ENCODE measurements around the gene UHRF2.
"Not testable (repeated sequence)": the region's sequence is repeated elsewhere in the genome, so short reads cannot be mapped to it uniquely, and the experiment has no call there.

Gene UHRF2

DNA sequence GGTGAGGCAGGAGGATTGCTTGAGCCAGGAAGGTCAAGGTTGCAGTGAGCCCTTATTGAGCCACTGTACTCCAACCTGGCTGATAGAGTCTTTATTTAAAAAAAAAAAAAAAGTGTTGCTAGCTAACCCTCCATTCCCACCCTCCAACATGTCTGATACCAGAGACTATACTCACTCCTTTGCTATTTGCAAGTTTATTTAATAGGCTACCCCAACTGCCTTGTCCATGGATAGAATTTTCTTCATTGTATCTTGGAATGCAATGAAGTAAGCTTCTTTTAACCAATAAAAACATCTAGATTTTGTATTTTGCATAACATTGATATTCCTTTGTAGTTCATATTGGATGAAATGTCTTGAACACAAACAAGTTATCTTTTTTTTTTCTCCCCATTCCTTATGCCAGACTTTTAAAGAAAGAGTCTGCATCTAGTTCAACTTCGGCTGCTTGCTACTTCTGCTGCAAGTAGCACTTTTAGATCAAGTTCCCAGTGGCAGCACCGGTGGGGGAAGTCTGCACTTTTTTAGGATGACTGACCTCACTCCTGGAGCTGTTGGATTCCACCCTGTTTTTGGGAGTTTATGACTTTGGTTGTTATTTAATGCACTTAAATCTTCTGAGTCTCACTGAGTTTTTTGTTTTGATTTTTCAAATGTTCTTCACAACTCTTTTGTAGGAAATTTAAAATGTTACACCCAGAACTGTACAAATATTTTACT lies 112.5 kb downstream of the UHRF2 start:
- Histone ChIP-seq H2BK120ac (ENCODE audit: insufficient read depth, low read length, poor library complexity) (no peak overlapping the region), H4K8ac (ENCODE audit: low read depth, low read length) (no peak overlapping the region), H3K18ac (ENCODE audit: low read length) (no peak overlapping the region), H2AK5ac (ENCODE audit: low read length) (no peak overlapping the region), H3K14ac (ENCODE audit: low read length) (no peak overlapping the region), H3K4me1 (ENCODE audit: control insufficient read depth in 1 of 2, insufficient read depth in 2 of 2, low read length in 2 of 2) (no peaks in the 10 kb centered on the region), H4K12ac (ENCODE audit: low read depth, low read length) (no peak overlapping the region), H2BK12ac (ENCODE audit: low read length) (no peak overlapping the region), H2AFZ (ENCODE audit: insufficient read depth, low read length, poor library complexity) (no peak overlapping the region), H2BK5ac (ENCODE audit: low read depth, low read length, poor library complexity) (no peak overlapping the region), H3K4me3 (ENCODE audit: low read depth, low read length) (no peak overlapping the region), H3K36me3 (ENCODE audit: control insufficient read depth in 1 of 2, insufficient read depth in 2 of 2, low read length in 2 of 2) (no peaks in the 10 kb centered on the region), H3K27ac (ENCODE audit: low read depth, low read length) (no peak overlapping the region), H3K4me2 (ENCODE audit: low read length) (no peak overlapping the region), H3K79me2 (ENCODE audit: control insufficient read depth, insufficient read depth, low read length, poor library complexity) (no peaks in the 10 kb centered on the region), H3K79me1 (ENCODE audit: low read length) (no peaks in the 10 kb centered on the region), H3K9ac (ENCODE audit: low read length) (no peak overlapping the region), H4K91ac (ENCODE audit: low read depth, low read length) (no peak overlapping the region), H3K27me3 (ENCODE audit: insufficient read depth, low read length) (no peaks in the 10 kb centered on the region), H3K4ac (ENCODE audit: low read depth, low read length) (no peak overlapping the region), H3K9me3 (ENCODE audit: insufficient read depth, low read depth, low read length) (no peaks in the 10 kb centered on the region), H3K23ac (ENCODE audit: low read length) (no peak overlapping the region)
- WGBS (ENCODE audit: extremely low coverage, insufficient coverage, insufficient read length) = no CpG with 5 or more reads among the region's 2 CpGs
- DNase-seq = no peak

DNA sequence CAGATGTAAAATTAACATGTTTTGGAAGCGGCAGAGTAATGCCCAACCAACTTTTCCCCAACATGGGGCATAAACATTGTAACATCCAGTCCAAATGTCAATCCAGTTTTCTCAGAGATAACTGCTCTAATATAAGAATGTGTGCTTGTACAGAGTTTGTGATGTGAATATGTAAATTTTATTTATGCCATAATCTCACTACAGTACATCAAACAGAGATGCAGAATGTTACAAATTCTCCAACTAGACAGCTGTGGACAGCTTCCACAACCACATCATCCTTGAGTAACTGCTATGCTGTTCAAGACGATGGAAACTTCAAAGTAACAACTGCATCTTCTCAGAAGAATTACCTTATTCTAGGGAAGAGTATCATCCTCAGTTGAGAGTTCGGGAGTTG lies 122.6 kb downstream of the UHRF2 start:
- H2AFZ ChIP-seq (ENCODE audit: insufficient read depth, low read length, poor library complexity) = no peak overlapping the region
- H2BK12ac ChIP-seq (ENCODE audit: low read length) = no peak overlapping the region
- WGBS (ENCODE audit: extremely low coverage, insufficient coverage, insufficient read length) = no CpG with 5 or more reads among the region's 3 CpGs
- no peaks in the 10 kb centered on the region for H3K4me1 ChIP-seq (ENCODE audit: control insufficient read depth in 1 of 2, insufficient read depth in 2 of 2, low read length in 2 of 2)
- no peak overlapping the region for H4K91ac ChIP-seq (ENCODE audit: low read depth, low read length)
- no peak overlapping the region for H2AK5ac ChIP-seq (ENCODE audit: low read length)
- H4K12ac ChIP-seq (ENCODE audit: low read depth, low read length) = no peak overlapping the region
- H4K8ac ChIP-seq (ENCODE audit: low read depth, low read length) = no peak overlapping the region
- no peak overlapping the region for H2BK5ac ChIP-seq (ENCODE audit: low read depth, low read length, poor library complexity)
- H3K9me3 ChIP-seq (ENCODE audit: insufficient read depth, low read depth, low read length) = no peaks in the 10 kb centered on the region
- no peaks in the 10 kb centered on the region for H3K27me3 ChIP-seq (ENCODE audit: insufficient read depth, low read length)
- H3K36me3 ChIP-seq (ENCODE audit: control insufficient read depth in 1 of 2, insufficient read depth in 2 of 2, low read length in 2 of 2) = peaks cover 5 to 11% of the 10 kb centered on the region in 2 experiments
- H3K14ac ChIP-seq (ENCODE audit: low read length) = no peak overlapping the region
- H3K27ac ChIP-seq (ENCODE audit: low read depth, low read length) = no peak overlapping the region
- no peak overlapping the region for H3K4me2 ChIP-seq (ENCODE audit: low read length)
- no peaks in the 10 kb centered on the region for H3K79me1 ChIP-seq (ENCODE audit: low read length)
- no peaks in the 10 kb centered on the region for H3K79me2 ChIP-seq (ENCODE audit: control insufficient read depth, insufficient read depth, low read length, poor library complexity)
- DNase-seq = no peak
- H3K18ac ChIP-seq (ENCODE audit: low read length) = no peak overlapping the region
- no peak overlapping the region for H3K4ac ChIP-seq (ENCODE audit: low read depth, low read length)
- no peak overlapping the region for H2BK120ac ChIP-seq (ENCODE audit: insufficient read depth, low read length, poor library complexity)
- H3K4me3 ChIP-seq (ENCODE audit: low read depth, low read length) = no peak overlapping the region
- no peak overlapping the region for H3K23ac ChIP-seq (ENCODE audit: low read length)
- no peak overlapping the region for H3K9ac ChIP-seq (ENCODE audit: low read length)

DNA sequence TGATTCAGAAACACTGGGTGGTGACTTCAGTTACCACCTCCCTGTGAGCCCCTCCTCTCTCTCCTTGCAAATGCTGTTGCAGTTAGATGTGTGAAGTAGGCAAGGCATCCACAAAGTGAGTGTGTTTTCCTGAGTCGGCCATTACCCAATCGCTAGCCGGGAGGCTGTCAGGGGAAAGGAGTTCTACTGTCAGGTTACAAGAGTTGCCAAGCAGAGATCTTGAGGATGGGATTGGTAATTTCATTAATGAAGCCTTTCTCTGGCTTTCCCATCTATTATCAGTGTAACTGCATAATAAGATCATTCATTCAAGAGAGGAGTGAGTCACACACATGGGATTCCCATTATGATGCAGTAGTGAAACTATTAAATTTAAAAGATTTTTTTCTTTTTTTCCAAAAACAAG lies 125.7 kb downstream of the UHRF2 start:
- Histone ChIP-seq H3K27me3 (ENCODE audit: insufficient read depth, low read length) (no peaks in the 10 kb centered on the region), H3K4ac (ENCODE audit: low read depth, low read length) (no peak overlapping the region), H3K79me1 (ENCODE audit: low read length) (no peaks in the 10 kb centered on the region)

DNA sequence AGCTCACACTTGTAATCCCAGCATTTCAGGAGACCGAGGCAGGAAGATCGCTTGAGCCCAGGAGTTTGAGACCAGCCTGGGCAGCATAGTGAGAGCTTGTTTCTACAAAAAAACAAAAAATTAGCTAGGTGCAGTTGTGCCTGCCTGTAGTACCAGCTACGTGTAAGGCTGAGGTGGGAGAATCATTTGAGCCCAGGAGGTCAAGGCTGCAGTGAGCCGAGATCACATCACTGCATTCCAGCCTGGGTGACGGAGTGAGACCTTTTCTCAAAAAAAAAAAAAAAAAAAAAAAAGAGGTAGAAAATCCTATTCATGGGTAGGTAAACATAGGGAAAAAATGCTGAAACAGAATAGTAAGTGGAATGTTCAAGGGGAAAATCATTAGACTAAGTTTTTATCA lies 129.6 kb downstream of the UHRF2 start:
- not testable (repeated sequence) for H3K27ac ChIP-seq (ENCODE audit: low read depth, low read length); DNase-seq; H3K27me3 ChIP-seq (ENCODE audit: insufficient read depth, low read length); H3K79me2 ChIP-seq (ENCODE audit: control insufficient read depth, insufficient read depth, low read length, poor library complexity); H2BK12ac ChIP-seq (ENCODE audit: low read length); H3K36me3 ChIP-seq (ENCODE audit: control insufficient read depth in 1 of 2, insufficient read depth in 2 of 2, low read length in 2 of 2); H3K79me1 ChIP-seq (ENCODE audit: low read length); H2AK5ac ChIP-seq (ENCODE audit: low read length); H4K12ac ChIP-seq (ENCODE audit: low read depth, low read length); H3K4ac ChIP-seq (ENCODE audit: low read depth, low read length); H3K4me2 ChIP-seq (ENCODE audit: low read length); H3K9me3 ChIP-seq (ENCODE audit: insufficient read depth, low read depth, low read length); H3K14ac ChIP-seq (ENCODE audit: low read length); H3K23ac ChIP-seq (ENCODE audit: low read length); H4K8ac ChIP-seq (ENCODE audit: low read depth, low read length); H3K4me1 ChIP-seq (ENCODE audit: control insufficient read depth in 1 of 2, insufficient read depth in 2 of 2, low read length in 2 of 2); H2AFZ ChIP-seq (ENCODE audit: insufficient read depth, low read length, poor library complexity); H2BK120ac ChIP-seq (ENCODE audit: insufficient read depth, low read length, poor library complexity); H3K9ac ChIP-seq (ENCODE audit: low read length); H3K18ac ChIP-seq (ENCODE audit: low read length); H3K4me3 ChIP-seq (ENCODE audit: low read depth, low read length); H4K91ac ChIP-seq (ENCODE audit: low read depth, low read length); H2BK5ac ChIP-seq (ENCODE audit: low read depth, low read length, poor library complexity)
- WGBS (ENCODE audit: extremely low coverage, insufficient coverage, insufficient read length) = no CpG with 5 or more reads among the region's 5 CpGs

More for the DNA sequence above, 125.7 kb downstream of the UHRF2 start:
- Histone ChIP-seq H3K23ac (ENCODE audit: low read length) (no peak overlapping the region), H2BK12ac (ENCODE audit: low read length) (no peak overlapping the region), H2BK5ac (ENCODE audit: low read depth, low read length, poor library complexity) (no peak overlapping the region), H4K8ac (ENCODE audit: low read depth, low read length) (no peak overlapping the region), H3K4me2 (ENCODE audit: low read length) (no peak overlapping the region), H3K36me3 (ENCODE audit: control insufficient read depth in 1 of 2, insufficient read depth in 2 of 2, low read length in 2 of 2) (peaks cover 5 to 11% of the 10 kb centered on the region in 2 experiments), H3K14ac (ENCODE audit: low read length) (no peak overlapping the region), H3K27ac (ENCODE audit: low read depth, low read length) (no peak overlapping the region), H3K9me3 (ENCODE audit: insufficient read depth, low read depth, low read length) (no peaks in the 10 kb centered on the region), H4K12ac (ENCODE audit: low read depth, low read length) (no peak overlapping the region), H2AFZ (ENCODE audit: insufficient read depth, low read length, poor library complexity) (no peak overlapping the region), H2BK120ac (ENCODE audit: insufficient read depth, low read length, poor library complexity) (no peak overlapping the region), H3K4me1 (ENCODE audit: control insufficient read depth in 1 of 2, insufficient read depth in 2 of 2, low read length in 2 of 2) (no peaks in the 10 kb centered on the region), H4K91ac (ENCODE audit: low read depth, low read length) (no peak overlapping the region), H3K18ac (ENCODE audit: low read length) (no peak overlapping the region), H2AK5ac (ENCODE audit: low read length) (no peak overlapping the region), H3K4me3 (ENCODE audit: low read depth, low read length) (no peak overlapping the region), H3K79me2 (ENCODE audit: control insufficient read depth, insufficient read depth, low read length, poor library complexity) (no peaks in the 10 kb centered on the region), H3K9ac (ENCODE audit: low read length) (no peak overlapping the region)
- WGBS (ENCODE audit: extremely low coverage, insufficient coverage, insufficient read length) = no CpG with 5 or more reads among the region's 3 CpGs
- DNase-seq = no peak

Data from trophoblast cell (in vitro differentiated cells and primary cell).